ENCODE data around the gene PKIG.
"Not testable (repeated sequence)": the region's sequence is repeated elsewhere in the genome, so short reads cannot be mapped to it uniquely, and the experiment has no call there.

PKIG gene

GRCh38 chr20:44571362-44571988, 10.9 kb upstream of the PKIG start:
- in situ Hi-C loops (cut with MboI; ENCODE audit: low sequenced_read_pairs) = no loop called here

DNA sequence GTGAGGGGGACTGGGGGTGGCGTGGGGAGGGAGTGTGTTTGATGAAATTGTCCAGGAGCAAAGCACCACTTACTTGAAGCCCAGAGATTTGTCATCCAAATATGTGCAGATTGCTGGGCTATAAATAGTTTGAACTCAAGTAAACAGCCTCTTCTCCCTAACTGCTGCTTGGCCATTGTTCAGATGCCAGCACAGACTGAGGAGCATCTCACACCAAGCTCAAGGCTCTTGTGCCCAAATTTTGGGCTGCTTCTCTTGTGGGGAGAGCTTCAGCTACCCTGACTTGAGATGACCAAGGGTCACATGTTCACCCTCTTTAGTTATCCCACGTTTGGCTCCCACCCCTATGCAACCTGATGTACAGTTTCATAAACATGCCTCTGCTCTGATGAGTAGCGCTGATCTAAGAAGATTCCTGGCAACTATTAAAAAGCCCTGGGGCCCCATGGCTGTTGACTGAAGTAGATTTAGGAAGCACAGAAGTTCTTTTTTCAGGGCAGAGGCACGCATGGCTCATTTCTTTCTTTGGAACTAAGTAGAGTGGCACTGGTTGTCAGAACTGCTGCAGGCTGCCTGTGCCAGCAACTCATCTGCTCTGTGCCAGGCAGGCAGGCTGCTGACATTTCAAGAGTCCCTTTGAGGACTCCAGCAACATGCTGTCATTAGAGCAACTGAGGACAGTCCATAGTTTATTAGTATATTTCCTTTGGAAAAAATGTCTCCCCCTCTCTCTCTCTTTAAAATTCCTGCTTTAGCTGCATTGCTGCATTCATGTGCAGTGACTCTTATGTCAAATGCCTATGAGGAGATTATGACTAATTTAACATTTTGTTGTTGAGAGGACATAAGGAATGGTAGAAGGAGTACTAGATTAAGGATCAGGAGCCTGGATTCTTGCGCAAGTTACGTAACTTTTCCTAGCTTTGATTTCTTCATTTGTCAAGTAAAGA, 9.6 kb upstream of the PKIG start:
- in situ Hi-C loops (cut with MboI; ENCODE audit: low sequenced_read_pairs) = no loop called here

GRCh38 chr20:44573501-44573869, 8.9 kb upstream of the PKIG start:
- in situ Hi-C loops (cut with MboI; ENCODE audit: low sequenced_read_pairs) = no loop called here

- in situ Hi-C loops (cut with MboI; ENCODE audit: low sequenced_read_pairs) = no loop called here
These were observed 8.0 kb upstream of the PKIG start for GRCh38 chr20:44574372-44574771.

DNA sequence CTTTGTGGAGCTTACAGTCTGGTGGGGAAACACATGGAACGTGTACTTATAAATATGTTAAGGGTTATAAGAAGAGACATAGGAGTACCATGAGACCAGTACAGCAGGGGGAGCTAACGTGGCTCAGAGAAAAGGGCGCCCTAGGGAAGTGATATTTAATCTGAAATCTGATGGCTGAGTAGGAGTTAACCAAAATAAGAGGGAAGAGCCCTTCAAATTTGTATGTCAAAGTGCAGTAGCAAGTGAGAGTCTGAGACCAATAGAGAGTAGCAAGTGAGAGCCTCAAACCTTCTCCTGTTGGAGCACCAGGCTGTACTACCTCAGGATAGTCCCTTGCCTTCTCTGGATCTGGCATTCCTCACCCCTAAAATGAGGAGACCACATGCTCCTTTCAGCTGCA, 6.1 kb upstream of the PKIG start:
- in situ Hi-C loops (cut with MboI; ENCODE audit: low sequenced_read_pairs) = no loop called here

GRCh38 chr20:44579313-44580081, 2.9 kb upstream of the PKIG start:
- in situ Hi-C loops (cut with MboI; ENCODE audit: low sequenced_read_pairs) = no loop called here

GRCh38 chr20:44580581-44581268, 1.7 kb upstream of the PKIG start:
- in situ Hi-C loops (cut with MboI; ENCODE audit: low sequenced_read_pairs) = no loop called here

DNA sequence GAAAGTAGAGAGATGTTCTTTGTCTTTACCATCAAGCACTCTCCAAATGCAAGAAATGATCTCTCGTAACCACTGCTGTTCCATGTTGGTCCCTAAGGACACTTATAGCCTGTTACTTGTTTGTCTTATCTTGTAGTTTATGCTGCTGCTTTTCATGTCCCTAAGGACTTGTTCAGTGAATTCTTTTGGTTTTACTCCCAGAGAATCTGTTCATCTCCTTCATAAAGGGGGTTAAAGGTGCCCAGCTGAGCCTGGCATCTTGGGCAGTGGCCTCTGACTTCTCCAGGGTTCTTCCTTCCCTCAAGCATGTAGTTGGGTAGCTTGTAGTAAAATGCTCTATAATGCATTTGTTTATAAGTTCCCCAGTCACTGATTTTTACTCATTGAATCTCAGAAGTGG, 864 bp upstream of the PKIG start:
- in situ Hi-C loops (cut with MboI; ENCODE audit: low sequenced_read_pairs) = no loop called here

DNA sequence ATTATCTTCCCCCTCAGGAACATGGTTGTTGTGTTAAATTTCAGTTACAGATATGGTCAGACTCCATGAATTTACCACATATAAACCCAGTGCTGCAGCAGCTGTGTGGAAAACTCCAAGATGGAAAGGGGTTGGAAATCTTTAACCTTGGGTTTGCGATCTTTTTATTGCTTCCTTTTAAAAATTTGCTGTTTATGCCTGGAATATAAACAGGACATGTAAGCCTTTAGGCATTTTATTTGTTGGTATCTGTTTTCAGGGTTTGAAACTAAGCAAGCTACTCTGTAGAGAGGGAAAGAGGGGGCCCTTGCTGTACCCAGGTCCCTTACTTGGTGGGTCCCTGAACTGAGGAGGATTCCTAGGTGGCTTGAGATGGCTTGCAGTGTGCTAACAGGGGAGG, 778 bp downstream of the PKIG start:
- in situ Hi-C loops (cut with MboI; ENCODE audit: low sequenced_read_pairs) = no loop called here

DNA sequence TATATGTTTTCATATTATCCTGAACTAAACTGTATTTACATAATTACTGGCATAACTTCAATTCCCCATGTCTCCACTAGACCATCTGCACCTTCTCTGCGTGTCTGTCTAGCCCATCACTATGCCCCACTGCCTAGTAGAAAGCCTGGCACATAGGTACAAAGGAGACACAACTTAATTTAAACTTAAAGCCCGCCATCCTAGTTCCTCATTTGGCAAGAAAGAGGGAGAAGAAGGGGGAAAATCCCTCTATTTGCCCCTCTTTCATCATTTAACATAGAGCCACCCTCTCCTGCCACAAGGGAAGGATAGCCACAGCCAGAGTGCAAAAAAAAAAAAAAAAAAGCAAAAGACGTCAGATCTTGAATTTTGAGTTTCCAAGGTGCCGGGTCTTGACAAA, 1.8 kb downstream of the PKIG start:
- in situ Hi-C loops (cut with MboI; ENCODE audit: low sequenced_read_pairs) = no loop called here

GRCh38 chr20:44585057-44585963, 2.9 kb downstream of the PKIG start:
- in situ Hi-C loops (cut with MboI; ENCODE audit: low sequenced_read_pairs) = no loop called here

- in situ Hi-C loops (cut with MboI; ENCODE audit: low sequenced_read_pairs) = no loop called here
These were observed 4.0 kb downstream of the PKIG start for GRCh38 chr20:44586289-44586911.

- in situ Hi-C loops (cut with MboI; ENCODE audit: low sequenced_read_pairs) = no loop called here
These were observed 4.9 kb downstream of the PKIG start for GRCh38 chr20:44587035-44587980.

GRCh38 chr20:44588321-44588720, 5.9 kb downstream of the PKIG start:
- in situ Hi-C loops (cut with MboI; ENCODE audit: low sequenced_read_pairs) = not testable (repeated sequence)

DNA sequence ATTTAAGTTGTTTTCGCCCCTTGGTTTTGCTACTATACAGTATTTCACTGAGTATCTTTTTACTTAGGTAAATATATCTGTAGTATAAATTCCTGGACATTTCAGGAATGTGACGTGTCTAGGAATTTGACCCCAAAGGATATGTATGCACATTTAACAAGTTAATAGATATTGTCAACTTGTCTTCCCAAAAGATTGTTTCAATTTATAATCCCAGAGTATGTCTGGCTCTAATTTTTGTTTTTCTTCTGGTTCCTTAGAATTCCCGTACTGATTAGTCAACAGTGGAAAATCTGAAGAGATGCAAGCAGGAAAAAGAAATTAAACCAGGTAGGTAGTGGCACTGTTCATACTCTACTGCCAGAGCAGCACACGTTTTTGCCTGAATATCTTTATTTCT, 7.2 kb downstream of the PKIG start:
- in situ Hi-C loops (cut with MboI; ENCODE audit: low sequenced_read_pairs) = no loop called here

DNA sequence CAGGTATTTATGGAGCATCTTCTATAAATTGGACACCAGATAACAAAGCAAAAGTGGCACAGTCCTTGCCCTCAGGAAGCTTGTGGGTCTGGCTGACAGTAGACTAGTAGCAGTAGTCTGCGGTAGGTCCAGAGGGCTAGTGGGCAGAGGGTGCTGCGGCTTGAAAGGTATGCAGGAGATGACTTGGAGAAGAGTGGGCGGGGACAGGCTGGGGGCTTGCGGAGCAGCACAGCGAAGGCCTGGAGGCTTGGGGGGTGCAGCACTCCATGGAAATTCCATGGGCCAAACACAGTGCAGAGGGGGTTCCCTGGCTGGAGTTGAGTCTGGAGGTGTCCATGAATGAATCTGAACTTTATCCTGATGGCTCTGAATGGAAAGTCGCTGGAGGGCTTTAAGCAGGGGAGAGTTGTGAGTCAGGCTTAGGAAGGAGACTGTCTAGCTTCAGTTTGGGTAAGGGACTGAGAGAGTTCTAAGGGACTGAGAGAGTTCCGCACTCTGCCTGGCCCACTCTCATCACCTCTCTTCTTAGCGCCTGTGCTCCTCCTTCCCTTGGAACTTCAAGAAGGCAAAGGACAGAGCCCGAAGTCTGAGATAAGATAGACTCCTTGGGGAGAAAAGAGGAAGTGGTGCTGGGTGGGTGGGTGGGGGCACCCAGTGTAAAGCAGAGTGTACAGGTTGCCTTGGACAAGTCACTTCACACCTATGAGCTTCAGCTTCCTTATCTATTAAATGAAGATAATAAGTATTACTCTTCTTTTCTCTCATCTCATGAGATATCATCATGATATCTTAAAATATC, 8.8 kb downstream of the PKIG start:
- in situ Hi-C loops (cut with MboI; ENCODE audit: low sequenced_read_pairs) = no loop called here

GRCh38 chr20:44592366-44592765, 10.0 kb downstream of the PKIG start:
- in situ Hi-C loops (cut with MboI; ENCODE audit: low sequenced_read_pairs) = no loop called here

GRCh38 chr20:44593751-44594150, 11.4 kb downstream of the PKIG start:
- in situ Hi-C loops (cut with MboI; ENCODE audit: low sequenced_read_pairs) = no loop called here
